GM21447 (cell line): ENCODE measurements around the gene SUCNR1.
"Not testable (repeated sequence)": the region's sequence is repeated elsewhere in the genome, so short reads cannot be mapped to it uniquely, and the experiment has no call there.

Source experiments
- ATAC-seq: cut with Tn5 transposase; IDR thresholded peaks from one replicate; pipeline ENCODE4 v1.9.1; 2021; ENCODE audit not compliant: unreplicated experiment

SUCNR1 gene

DNA sequence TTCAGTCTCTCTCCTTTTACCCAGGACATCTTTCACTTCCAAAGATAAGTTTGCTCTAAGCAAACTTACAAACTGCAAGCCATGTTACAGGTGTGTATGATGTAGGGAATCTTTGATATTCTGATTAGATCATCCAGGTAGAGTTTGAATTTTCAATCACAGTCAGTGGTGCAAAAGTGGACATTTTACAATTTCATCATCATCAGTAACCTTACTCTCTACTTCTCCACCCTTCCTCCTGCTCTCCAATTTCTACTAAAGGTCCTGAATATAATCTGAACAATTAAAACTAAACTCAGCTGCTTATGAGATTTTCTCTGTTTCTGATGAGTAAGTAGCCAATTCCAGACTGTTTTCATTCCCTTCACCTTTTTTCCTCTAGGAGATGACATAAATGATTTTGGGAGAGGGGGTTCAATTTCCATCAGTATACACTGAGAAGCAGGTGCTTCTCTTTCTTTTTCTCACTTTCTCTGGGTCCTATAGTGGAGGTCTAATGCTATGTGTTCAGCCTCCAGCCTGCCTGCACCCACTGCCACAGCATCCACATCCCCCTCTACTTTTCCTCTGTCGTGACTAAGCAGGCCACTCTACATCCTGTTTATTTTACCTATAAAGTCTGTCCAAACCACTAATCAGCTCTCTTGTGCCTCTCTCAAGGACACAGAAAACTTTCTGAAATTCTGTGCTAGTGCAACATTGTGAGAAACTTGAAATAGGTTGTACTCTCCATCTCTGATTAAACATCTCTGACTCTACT is 27.6 kb downstream of the SUCNR1 start:
- no peak for ATAC-seq

- ATAC-seq, result no peak
Observed at GRCh38 chr3:151901644-151902285, 28.3 kb downstream of the SUCNR1 start.

DNA sequence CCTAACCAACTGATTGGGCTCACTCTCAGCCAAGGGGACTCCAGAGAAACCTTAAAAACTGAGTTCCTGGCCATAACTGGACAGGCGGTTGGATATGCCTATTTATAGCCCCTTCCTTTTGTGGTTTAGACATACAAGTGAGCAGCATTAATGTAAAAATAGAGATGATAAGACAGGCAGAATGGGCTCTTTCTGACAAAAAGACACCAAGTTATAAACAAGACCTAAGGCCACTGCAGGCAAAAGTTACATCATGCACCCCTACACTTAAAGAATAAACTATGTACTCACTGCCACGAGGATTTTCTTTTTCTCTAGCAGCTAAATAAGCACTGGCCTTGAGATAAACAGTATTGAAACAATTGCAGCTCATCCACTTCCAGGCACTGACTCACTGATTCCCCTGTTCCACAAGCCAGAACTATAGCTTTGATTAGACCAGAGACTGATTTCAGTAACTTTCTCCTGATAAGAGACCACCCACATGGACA is 30.1 kb downstream of the SUCNR1 start:
- ATAC-seq, result no peak

DNA sequence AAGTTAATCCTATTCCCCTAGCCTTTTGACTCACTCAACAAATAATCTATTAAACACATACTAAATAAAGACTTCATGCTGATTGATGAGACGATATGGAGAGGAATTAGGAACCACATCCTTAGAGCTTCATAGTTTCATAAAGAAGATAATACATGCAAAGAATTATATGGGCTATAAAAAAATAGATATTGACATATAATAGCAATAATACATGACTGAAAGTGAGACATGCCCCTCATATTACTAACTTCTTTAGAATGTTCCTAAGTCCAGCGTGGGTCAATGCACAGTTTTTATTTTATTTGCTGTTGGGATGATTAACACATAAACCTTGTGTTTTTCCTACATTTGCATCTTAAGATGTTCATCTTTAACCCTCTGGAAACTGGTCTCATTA is 32.2 kb downstream of the SUCNR1 start:
- no peak for ATAC-seq

DNA sequence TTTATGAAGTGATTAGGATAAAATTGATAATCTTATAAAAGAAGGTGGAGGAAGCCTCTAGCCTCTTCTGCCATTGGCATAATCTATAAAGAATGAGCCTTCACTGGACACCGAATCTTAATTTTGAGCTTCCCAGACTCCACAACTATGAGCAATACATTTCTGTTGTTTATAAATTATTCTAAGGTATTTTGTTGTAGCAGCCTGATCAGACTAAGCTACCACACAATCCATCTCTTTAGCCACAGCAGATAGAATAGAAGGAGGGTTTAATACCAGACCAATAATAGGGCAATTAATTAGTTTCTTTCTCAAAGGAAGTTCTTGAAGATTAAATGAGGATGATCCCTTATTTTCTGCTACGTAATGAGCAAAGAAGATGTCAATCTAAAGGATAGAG is 33.3 kb downstream of the SUCNR1 start:
- ATAC-seq, result no peak

GRCh38 chr3:151908399-151908798 is 35.0 kb downstream of the SUCNR1 start:
- ATAC-seq, result no peak

- no peak for ATAC-seq
Observed at GRCh38 chr3:151909681-151910405, 36.4 kb downstream of the SUCNR1 start.

GRCh38 chr3:151911462-151911861 is 38.0 kb downstream of the SUCNR1 start:
- no peak for ATAC-seq

DNA sequence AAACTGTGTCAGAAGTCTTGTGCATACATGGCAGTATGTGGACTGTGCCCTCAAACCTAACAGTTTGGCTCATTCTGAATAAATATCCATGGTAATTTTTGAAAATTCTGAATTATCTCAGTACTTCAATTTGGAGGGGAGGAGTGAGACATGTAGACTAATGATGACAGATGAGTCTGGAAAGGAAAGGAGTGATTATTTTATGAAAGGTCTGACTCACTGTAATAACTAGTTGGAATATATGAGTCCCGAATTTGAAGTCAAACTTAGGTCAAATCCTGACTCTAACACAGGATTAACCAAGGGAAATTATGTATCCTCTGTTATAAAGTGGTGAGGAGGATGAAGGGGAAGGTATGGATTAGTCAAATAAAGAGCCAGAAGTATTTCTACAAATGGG is 38.6 kb downstream of the SUCNR1 start:
- ATAC-seq, result no peak

DNA sequence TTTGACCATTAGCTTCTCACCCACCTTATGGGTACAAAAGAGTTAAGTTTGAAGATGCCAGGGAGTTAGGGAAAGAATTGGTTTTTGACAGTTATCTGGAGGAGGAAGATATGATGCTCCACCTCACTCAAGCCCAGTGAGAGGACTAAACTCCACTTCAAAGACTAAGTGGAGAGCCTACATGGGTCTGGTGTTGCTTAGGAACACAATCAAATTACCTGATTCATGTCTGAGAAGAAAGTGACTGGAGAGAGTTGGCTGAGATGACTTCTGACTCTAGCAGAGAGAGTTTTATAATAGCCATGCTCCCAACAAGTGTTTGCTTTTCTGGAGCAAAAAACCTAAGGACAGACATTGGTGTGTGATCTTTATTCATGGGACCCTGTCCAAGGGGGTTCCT is 43.3 kb downstream of the SUCNR1 start:
- no peak for ATAC-seq

GRCh38 chr3:151918253-151919029 is 45.0 kb downstream of the SUCNR1 start:
- no peak for ATAC-seq

DNA sequence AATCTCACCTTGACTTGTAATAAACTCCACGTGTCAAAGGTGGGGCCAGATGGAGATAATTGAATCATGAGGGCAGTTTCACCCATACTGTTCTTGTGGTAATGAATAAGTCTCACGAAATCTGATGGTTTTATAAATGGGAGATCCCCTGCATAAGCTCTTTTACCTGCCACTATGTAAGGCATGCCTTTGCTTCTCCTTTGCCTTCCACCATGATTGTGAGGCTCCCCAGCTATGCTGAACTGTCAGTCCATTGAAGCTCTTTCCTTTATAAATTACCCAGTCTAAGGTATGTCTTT is 45.5 kb downstream of the SUCNR1 start:
- no peak for ATAC-seq

GRCh38 chr3:151919446-151919845 is 46.0 kb downstream of the SUCNR1 start:
- ATAC-seq, result no peak

DNA sequence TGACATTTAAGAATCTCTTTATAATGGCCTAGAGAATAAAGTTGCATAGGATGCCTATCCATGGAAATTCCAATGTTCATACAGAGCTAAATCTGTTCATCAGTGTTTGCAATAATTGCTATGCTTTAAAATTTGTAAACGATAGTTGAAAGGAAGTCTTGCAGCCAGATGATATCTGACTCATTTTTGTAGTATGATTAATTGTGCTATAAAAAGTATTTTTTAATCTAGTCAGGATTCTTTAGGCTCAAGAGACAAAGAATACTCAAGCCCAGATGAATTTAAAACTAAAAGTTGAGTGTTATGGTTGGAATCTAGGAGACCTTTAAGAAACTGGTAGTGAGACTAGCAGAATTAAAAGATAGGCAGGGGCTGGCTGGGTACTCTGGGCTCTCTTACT is 50.5 kb downstream of the SUCNR1 start:
- ATAC-seq, result no peak

DNA sequence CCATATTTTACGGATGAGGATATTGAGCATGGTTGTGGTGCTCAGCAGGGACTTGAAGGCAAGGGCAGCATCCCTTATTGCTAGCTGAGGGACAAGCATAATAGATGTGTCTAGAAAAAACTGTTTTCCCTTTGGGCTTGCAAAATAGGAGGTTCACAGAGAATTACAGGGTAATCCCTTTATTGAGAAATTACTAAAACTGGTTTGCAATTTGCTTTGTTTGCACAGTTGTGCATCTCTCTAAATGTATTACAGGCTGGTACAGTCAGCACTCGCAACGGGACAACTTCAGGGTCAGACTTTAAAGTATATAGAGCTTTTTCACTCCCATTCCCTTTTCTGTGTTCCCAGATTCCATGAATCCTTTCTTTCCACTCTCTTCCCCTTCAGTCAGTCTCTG is 51.3 kb downstream of the SUCNR1 start:
- ATAC-seq, result no peak

- ATAC-seq, result no peak
Observed at GRCh38 chr3:151925419-151925818, 52.0 kb downstream of the SUCNR1 start.

- no peak for ATAC-seq
Observed at GRCh38 chr3:151925876-151926275, 52.4 kb downstream of the SUCNR1 start.

DNA sequence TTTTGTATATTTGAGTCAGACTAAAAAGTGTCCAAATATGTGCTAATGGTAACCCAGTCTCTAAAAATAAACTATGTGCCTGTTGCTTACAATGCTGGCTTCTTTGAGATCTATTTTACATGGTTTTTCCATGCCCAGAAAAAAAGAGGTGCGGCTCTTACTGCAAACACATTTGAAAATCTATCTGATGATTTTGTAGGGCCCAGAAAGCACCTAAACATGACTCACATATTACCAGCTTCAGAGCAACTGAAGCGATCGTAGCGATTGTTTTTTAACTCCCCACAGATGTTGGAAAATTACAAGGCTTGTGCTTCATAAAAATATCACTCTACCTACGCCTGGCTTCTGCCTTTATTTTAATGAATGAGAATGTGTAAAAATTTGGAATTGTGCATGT is 53.5 kb downstream of the SUCNR1 start:
- ATAC-seq, result no peak

- not testable (repeated sequence) for ATAC-seq
Observed at GRCh38 chr3:151927915-151928525, 54.6 kb downstream of the SUCNR1 start.

DNA sequence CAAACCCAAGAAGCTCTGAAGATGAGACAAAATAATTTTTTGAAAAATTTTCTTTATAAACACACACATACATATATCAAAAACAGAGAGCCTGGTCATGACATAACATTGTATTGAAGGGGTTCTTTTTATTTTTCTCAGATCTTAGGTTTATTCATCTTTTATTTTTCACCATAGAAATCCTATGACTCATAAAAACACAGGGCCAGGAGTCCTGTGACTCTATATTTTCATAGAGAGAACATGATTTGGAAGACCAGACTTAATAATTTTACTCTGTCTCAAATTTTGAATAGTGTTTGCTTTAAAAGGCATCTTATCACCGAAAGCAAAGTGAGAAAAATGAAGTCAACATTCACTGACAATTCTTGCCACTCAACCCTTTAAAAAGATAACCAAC is 57.7 kb downstream of the SUCNR1 start:
- no peak for ATAC-seq
